Measurements from ENCODE around the gene KRTAP10-4. TPM values are rescaled to one million over a fixed set of nuclear protein-coding genes. Genes with fewer than 3 reads are reported as not detected.
A peak's percentile ranks its signal among the peaks of the same experiment; 100 is the strongest.

KRTAP10-4 gene
- total and polyA plus RNA-seq, 2 donors (not counting 1 experiment from before 2014, with no cell fraction given): not detected

DNA sequence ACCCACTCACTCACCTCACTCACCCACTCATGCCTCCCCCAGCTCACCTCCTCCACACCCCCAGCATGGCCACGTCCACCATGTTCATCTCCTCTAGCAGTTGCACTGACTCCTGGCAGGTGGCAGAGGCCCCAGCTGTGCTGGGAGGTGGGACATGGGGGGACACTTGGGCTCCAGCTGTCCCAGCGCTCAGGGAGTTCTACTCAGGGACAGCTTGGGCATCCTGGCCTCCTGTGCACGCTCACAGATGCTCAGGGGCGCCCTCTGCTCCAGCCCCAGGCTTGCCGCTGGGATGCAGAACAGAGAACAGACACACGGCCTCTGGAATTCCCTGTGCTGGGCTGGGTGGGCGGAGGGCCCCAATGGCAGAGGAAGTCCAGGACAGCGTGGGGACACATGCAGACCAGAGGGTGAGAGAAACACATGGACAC, 43.6 kb downstream of the KRTAP10-4 start:
- Histone ChIP-seq H4K20me1 (ENCODE audit: control insufficient read depth, extremely low read depth, insufficient read depth, low read length) (no peaks in the 10 kb centered on the region), H3K9ac (ENCODE audit: insufficient read depth, low read length) (no peak overlapping the region), H3K4me3 (replicated peaks in 1 of 4; ENCODE audit: control extremely low read depth in 1 of 4, insufficient read depth in 1 of 4, low read depth in 3 of 4, low read length in 4 of 4) (no peak overlapping the region), H3K4me2 (ENCODE audit: extremely low read depth, insufficient read depth, low read length) (no peak overlapping the region), H3K36me3 (ENCODE audit: control insufficient read depth, insufficient read depth, low read length) (no peaks in the 10 kb centered on the region), H2AFZ (ENCODE audit: low read length) (no peak overlapping the region), H3K4me1 (ENCODE audit: control insufficient read depth, extremely low read depth, insufficient read depth, low read length) (no peaks in the 10 kb centered on the region), H3K9me3 (ENCODE audit: control insufficient read depth, insufficient read depth, low read depth, low read length) (no peaks in the 10 kb centered on the region), H3K79me2 (ENCODE audit: control insufficient read depth, insufficient read depth, low read length) (no peaks in the 10 kb centered on the region), H3K27me3 (ENCODE audit: control insufficient read depth, insufficient read depth, low read length) (no peaks in the 10 kb centered on the region), H3K27ac (ENCODE audit: insufficient read depth, low read length) (no peak overlapping the region)
- TF ChIP-seq, protein P1, sequence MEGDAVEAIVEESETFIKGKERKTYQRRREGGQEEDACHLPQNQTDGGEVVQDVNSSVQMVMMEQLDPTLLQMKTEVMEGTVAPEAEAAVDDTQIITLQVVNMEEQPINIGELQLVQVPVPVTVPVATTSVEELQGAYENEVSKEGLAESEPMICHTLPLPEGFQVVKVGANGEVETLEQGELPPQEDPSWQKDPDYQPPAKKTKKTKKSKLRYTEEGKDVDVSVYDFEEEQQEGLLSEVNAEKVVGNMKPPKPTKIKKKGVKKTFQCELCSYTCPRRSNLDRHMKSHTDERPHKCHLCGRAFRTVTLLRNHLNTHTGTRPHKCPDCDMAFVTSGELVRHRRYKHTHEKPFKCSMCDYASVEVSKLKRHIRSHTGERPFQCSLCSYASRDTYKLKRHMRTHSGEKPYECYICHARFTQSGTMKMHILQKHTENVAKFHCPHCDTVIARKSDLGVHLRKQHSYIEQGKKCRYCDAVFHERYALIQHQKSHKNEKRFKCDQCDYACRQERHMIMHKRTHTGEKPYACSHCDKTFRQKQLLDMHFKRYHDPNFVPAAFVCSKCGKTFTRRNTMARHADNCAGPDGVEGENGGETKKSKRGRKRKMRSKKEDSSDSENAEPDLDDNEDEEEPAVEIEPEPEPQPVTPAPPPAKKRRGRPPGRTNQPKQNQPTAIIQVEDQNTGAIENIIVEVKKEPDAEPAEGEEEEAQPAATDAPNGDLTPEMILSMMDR (conservative IDR thresholded peaks at IDR 0.05 in 1 of 2, IDR thresholded peaks at IDR 0.05 in 1 of 2; ENCODE audit: low read depth in 1 of 2, low read length in 2 of 2): no peak
- TF ChIP-seq EZH2 (IDR thresholded peaks at IDR 0.05; ENCODE audit: low read length, missing control alignments): no peak
- no peak for DNase-seq (ENCODE audit: low read depth in 2 of 2)

DNA sequence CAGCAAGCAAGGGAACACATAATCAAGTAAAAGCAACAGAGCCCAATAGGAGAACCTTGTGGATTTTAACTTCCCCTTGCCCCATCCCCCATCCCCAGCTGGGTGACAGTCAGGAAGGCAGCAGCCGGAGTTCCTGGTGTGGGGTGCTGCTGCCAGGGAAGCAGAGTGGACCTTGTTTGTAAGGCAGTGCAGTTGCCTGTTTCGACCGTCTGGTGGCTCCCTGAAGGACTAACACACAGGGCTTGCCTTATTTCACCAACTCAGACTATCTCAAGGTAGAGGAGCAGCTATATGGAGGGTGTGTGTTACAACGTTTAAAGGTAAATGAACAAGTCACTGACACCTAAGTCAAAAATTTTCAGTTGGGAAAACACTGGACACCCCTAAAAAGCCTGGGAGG, 45.0 kb downstream of the KRTAP10-4 start:
- Histone ChIP-seq H3K4me3 (replicated peaks in 1 of 4; ENCODE audit: control extremely low read depth in 1 of 4, insufficient read depth in 1 of 4, low read depth in 3 of 4, low read length in 4 of 4) (no peak overlapping the region), H3K36me3 (ENCODE audit: control insufficient read depth, insufficient read depth, low read length) (no peaks in the 10 kb centered on the region), H3K79me2 (ENCODE audit: control insufficient read depth, insufficient read depth, low read length) (no peaks in the 10 kb centered on the region), H3K27me3 (ENCODE audit: control insufficient read depth, insufficient read depth, low read length) (no peaks in the 10 kb centered on the region), H3K4me2 (ENCODE audit: extremely low read depth, insufficient read depth, low read length) (no peak overlapping the region), H3K9me3 (ENCODE audit: control insufficient read depth, insufficient read depth, low read depth, low read length) (no peaks in the 10 kb centered on the region), H3K9ac (ENCODE audit: insufficient read depth, low read length) (no peak overlapping the region), H4K20me1 (ENCODE audit: control insufficient read depth, extremely low read depth, insufficient read depth, low read length) (no peaks in the 10 kb centered on the region), H2AFZ (ENCODE audit: low read length) (no peak overlapping the region), H3K4me1 (ENCODE audit: control insufficient read depth, extremely low read depth, insufficient read depth, low read length) (no peaks in the 10 kb centered on the region), H3K27ac (ENCODE audit: insufficient read depth, low read length) (no peak overlapping the region)
- no peak for TF ChIP-seq EZH2 (IDR thresholded peaks at IDR 0.05; ENCODE audit: low read length, missing control alignments)
- TF ChIP-seq, protein P1 (conservative IDR thresholded peaks at IDR 0.05 in 1 of 2, IDR thresholded peaks at IDR 0.05 in 1 of 2; ENCODE audit: low read depth in 1 of 2, low read length in 2 of 2): no peak
- peak; percentile 1 to 2 for DNase-seq (ENCODE audit: low read depth in 2 of 2)

DNA sequence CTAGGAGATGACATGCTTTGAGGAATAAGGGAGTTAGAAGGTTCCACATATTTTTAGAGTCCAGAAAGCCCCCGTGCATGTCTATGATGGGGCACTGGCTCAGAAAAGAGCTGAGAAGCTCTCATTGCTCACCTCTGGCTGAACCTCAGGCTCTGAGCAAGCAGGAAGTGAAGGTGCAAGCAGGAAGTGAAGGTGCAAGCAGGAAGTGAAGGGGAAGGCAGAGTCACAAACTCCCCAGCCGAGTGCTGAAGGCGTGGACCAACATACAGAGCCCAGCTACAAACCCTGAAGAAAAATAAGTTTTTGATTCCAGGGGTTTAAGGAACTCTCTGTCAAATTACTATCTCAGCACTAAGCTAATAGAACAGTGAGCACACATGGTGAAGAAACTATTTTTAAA, 45.4 kb downstream of the KRTAP10-4 start:
- Histone ChIP-seq H3K79me2 (ENCODE audit: control insufficient read depth, insufficient read depth, low read length) (no peaks in the 10 kb centered on the region), H3K4me1 (ENCODE audit: control insufficient read depth, extremely low read depth, insufficient read depth, low read length) (no peaks in the 10 kb centered on the region), H3K9me3 (ENCODE audit: control insufficient read depth, insufficient read depth, low read depth, low read length) (no peaks in the 10 kb centered on the region), H3K36me3 (ENCODE audit: control insufficient read depth, insufficient read depth, low read length) (no peaks in the 10 kb centered on the region), H3K4me3 (replicated peaks in 1 of 4; ENCODE audit: control extremely low read depth in 1 of 4, insufficient read depth in 1 of 4, low read depth in 3 of 4, low read length in 4 of 4) (no peak overlapping the region), H3K4me2 (ENCODE audit: extremely low read depth, insufficient read depth, low read length) (no peak overlapping the region), H3K27me3 (ENCODE audit: control insufficient read depth, insufficient read depth, low read length) (no peaks in the 10 kb centered on the region), H3K27ac (ENCODE audit: insufficient read depth, low read length) (no peak overlapping the region), H3K9ac (ENCODE audit: insufficient read depth, low read length) (no peak overlapping the region), H4K20me1 (ENCODE audit: control insufficient read depth, extremely low read depth, insufficient read depth, low read length) (no peaks in the 10 kb centered on the region), H2AFZ (ENCODE audit: low read length) (no peak overlapping the region)
- no peak for DNase-seq (ENCODE audit: low read depth in 2 of 2)
- TF ChIP-seq EZH2 (IDR thresholded peaks at IDR 0.05; ENCODE audit: low read length, missing control alignments): no peak
- TF ChIP-seq, protein P1 (conservative IDR thresholded peaks at IDR 0.05 in 1 of 2, IDR thresholded peaks at IDR 0.05 in 1 of 2; ENCODE audit: low read depth in 1 of 2, low read length in 2 of 2): no peak
